KOPT-K1 (cell line): ENCODE data around the gene SMIM32.

ENCODE experiments used
- H3K27ac ChIP-seq: fragments of 200-600 bp; sonication (generic); 2 replicates; pipeline ENCODE4 v1.5.1; 2016; ENCODE audit warnings: antibody characterized with exemption, mild to moderate bottlenecking, low read depth, low read length; ENCODE audit not compliant: poor library complexity, severe bottlenecking
- H3K36me3 ChIP-seq: fragments of 200-600 bp; sonication (generic); 2 replicates; pipeline ENCODE4 v1.5.1; 2017; ENCODE audit warnings: antibody characterized with exemption, mild to moderate bottlenecking, low read length, moderate library complexity; ENCODE audit not compliant: insufficient read depth
- H3K9me3 ChIP-seq: fragments of 200-600 bp; sonication (generic); 2 replicates; pipeline ENCODE4 v1.5.1; 2017; ENCODE audit warnings: antibody characterized with exemption, low read length, mild to moderate bottlenecking; ENCODE audit not compliant: insufficient read depth, poor library complexity, severe bottlenecking

Gene SMIM32

DNA sequence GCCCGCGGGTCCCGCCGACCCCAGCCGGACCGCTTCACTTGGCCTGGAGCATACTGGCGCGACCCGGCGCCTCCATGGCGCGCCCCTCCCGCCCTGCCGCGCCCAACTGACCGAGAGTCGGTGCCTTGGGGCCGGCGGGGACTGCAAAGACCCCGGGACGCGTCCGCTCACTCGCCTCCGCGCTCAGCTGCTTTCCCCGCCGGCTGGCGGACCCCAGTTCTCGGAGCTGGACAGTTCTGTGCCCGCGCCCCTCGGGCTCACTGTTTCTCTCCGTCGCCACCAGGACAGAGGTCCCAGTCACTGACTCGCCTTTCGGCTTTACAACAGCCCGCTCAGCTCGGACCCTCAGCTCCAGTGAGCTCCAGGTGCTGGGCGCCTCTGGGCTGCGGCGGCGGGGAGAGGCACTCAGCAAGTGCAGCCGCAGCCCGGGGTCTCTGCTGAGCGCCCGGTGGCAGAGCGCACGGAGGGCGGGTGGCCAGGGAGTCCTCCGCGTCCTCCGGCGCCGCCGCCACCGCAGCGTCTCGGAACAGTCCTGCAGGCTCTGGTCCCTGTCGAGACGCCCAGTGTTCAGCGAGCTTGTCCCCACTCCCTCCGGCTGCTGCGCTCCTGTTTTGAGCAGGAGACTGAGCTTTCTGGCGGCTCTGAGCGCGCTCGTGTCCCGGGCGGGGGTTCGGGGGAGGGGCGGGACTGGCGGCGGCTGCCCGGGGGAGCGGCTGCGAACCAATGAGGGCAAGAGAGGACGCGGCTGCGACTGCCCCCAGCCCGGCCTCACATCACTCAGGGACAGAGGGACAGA is at the start of gene SMIM32:
TSS of gene SMIM32 (minus strand) at position 637 of the 796 bp plus-strand sequence. CDS start 638 bp downstream, outside the sequence.
- Histone ChIP-seq H3K36me3 (no peaks in the 10 kb centered on the region), H3K9me3 (no peaks in the 10 kb centered on the region), H3K27ac (no peak within 1 kb of the TSS)

DNA sequence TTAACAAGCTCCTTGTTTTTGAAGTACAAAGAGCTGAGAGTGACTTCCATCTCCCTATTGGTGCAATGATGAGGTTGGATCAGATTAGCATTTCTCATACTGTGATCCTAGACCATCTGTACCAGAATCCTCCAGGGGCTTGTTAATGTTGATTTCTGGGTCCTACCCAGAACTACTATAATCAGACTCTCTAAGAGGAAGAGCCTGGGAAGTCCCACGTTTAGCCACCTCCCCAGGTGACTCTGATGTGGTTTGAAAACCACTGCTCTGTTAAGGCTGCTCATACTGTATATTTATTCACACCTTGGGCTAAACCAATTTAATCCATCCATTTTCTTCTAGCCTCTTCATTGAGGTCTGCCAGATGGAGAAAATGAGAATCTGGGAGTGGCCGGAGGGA is 49.6 kb upstream of the SMIM32 start:
- H3K27ac ChIP-seq: no peak overlapping the region
- no peaks in the 10 kb centered on the region for H3K9me3 ChIP-seq
- no peaks in the 10 kb centered on the region for H3K36me3 ChIP-seq

DNA sequence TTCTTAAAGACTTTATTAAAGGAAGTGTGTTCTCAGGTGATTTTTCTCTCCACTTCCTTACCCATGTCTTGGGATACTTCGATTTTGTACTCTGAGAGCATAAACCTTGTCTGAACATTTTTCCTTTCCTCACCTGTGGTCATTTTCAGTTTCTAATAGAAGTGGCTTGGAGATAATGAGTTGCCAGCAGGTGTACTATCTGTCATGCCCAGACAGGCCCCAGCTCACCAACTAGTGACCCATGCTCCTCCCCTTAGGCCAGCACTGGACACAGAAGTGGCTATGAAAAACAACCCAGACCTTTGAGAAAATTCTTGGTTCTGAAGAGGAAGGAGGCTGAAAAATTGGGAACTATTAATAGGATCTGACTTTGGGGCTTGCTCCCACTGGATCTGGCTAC is 49.2 kb upstream of the SMIM32 start:
- no peaks in the 10 kb centered on the region for H3K9me3 ChIP-seq
- H3K27ac ChIP-seq: no peak overlapping the region
- H3K36me3 ChIP-seq: no peaks in the 10 kb centered on the region

DNA sequence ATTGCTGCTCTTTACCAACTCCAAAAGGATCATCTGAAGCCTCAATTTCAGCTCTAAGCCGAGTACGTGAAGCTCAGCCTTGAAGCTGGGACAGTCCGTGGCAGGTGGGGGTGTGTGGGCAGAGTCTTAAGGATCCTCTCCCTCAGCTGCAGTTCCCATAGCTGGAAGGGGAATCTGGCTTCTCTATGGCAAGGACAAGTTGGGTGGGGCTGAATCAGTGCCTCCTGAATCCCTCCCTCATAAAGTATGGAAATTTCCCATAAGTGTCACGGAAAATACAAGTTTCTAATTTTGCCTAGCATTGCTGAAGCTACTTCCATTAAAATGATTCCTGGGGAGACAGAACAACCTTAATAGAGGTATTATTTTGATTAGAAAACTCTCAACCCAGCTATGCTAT is 47.9 kb upstream of the SMIM32 start:
- H3K36me3 ChIP-seq: no peaks in the 10 kb centered on the region

DNA sequence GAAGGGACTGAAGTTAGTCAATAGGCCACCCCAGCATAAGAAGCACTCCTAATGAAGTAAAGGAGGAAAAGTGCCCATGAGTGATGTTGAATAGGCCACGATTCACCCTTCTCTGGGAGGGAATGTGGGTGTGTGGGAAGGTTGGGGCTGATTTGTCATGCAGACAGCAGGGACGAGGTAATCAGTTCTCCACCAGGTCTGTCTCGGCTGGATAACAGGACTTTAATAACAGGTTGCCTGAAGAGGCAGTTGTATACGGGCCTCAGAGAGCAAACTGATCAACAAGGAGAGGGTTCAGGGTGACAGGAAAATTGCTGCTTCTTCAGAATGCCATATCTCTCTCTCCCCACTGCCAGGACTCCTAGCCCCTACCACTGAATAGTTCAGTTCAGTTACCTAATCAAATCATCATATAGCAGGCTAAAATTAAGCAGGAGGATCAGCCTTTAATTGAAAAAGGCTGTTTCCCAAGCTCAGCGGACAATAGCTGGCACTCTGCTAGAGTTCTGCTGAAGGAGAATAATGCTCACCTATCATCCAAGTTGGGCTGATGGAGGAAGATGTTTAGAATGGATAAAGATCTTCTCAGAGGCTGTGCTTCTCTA is 43.6 kb upstream of the SMIM32 start:
- Histone ChIP-seq H3K9me3 (no peaks in the 10 kb centered on the region), H3K27ac (no peak overlapping the region), H3K36me3 (no peaks in the 10 kb centered on the region)

More for the DNA sequence above, 47.9 kb upstream of the SMIM32 start:
- no peak overlapping the region for H3K27ac ChIP-seq
- H3K9me3 ChIP-seq: no peaks in the 10 kb centered on the region

DNA sequence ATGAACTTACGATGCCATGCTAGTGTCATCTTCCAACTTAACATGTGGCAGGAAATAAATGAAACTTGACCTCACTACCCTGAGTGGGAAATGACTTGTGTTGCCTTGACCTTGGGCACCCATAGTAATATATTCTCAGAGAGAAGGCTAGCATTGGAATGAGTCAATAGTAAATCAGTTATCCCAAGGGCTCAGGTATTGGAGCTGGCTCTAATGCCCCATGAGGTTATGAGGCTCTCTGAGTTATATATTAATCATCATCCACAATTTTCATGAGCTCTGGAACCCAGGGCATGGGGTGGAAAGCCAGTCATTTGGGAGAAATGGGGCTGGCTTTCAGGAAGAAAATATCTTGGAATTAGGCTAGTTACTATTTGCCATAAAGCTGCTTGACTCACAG is 42.4 kb upstream of the SMIM32 start:
- H3K27ac ChIP-seq: no peak overlapping the region
- H3K9me3 ChIP-seq: no peaks in the 10 kb centered on the region
- H3K36me3 ChIP-seq: no peaks in the 10 kb centered on the region

DNA sequence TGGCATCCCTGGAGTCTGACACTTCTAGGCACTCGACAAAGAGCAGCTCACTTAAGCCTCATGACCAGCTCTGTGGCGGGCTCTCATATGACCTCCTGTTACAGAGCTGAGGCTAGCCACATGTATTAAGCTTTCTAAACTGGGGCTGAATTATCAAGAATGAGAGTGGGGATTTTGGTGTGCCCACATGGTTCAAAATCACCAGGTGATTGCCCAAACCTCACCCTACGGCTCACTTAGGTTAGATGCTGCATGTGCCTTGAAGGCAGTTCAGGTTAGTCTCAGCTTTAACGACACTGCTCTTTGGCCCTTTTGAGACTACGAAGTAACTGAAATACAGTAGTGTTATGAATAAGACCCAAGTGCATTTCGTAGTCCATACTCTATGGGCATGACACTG is 39.4 kb upstream of the SMIM32 start:
- Histone ChIP-seq H3K9me3 (no peaks in the 10 kb centered on the region), H3K36me3 (no peaks in the 10 kb centered on the region), H3K27ac (no peak overlapping the region)

DNA sequence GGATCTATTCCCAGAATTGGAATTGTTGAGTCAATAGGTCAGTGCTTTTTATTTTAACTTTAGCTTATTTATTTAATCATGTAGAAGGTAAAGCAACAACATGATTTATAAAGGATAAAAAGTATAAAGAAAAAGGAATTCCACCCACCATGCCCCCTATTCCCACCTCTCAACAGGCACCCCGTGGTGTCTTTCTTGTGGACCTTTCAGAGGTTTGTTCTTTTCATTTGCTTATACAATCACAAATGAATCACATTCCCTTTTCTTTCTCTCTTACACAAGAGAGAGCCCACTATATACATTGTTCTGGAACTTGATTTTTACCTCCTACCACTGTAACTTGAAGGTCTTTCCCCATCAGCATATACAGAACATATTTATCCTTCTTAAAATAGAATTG is 37.2 kb upstream of the SMIM32 start:
- Histone ChIP-seq H3K36me3 (no peaks in the 10 kb centered on the region), H3K9me3 (no peaks in the 10 kb centered on the region), H3K27ac (no peak overlapping the region)

DNA sequence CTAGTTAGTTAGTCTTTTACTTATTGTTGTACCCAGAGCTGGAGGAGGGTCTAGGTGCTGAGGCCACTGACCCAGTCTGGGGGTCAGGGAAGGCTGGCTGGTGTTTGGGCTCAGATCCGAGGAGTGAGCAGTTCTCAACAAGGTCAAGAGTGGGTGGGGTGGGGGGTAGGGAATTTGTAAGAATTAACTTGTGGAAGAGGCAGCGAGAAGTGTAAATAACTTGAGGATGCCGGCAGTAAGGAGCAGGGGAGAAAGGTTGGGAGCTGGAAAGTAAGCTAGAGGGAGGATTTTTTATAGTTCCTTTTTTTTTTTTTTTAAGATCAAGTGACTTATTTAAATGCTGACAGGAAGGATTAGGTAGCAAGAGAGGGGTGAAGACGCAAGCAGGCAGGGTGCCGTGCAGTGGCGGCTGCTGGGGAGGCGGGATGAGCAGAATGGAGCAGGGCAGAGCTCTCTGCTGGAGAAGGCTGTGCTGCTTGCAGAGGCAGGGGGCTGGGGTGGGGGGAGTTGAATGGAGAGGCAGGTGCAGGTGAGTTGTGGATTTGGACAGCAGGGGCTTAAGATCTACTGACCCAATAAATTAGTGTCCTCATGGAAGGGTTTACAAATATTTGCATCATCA is 35.3 kb upstream of the SMIM32 start:
- Histone ChIP-seq H3K9me3 (no peaks in the 10 kb centered on the region), H3K27ac (no peak overlapping the region), H3K36me3 (no peaks in the 10 kb centered on the region)

DNA sequence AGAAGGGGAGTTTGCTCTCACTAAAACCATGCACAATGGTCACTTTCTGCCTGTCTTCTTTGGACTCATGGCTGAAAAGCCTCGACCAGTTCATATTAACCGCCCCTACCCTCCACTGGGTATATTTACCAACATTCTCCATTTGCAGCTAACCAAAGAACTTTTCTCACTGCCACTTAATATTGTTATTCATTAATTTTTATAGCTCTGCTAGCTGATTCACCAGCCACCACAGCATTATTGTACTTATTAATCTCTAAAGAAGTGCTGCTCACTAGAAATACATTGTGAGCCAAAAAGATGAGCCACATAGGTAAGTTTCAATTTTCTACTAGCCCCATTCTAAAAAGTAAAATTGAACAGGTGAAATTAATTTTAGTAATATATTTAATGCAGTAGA is 33.4 kb upstream of the SMIM32 start:
- H3K9me3 ChIP-seq: no peaks in the 10 kb centered on the region
- H3K36me3 ChIP-seq: no peaks in the 10 kb centered on the region
- H3K27ac ChIP-seq: no peak overlapping the region

DNA sequence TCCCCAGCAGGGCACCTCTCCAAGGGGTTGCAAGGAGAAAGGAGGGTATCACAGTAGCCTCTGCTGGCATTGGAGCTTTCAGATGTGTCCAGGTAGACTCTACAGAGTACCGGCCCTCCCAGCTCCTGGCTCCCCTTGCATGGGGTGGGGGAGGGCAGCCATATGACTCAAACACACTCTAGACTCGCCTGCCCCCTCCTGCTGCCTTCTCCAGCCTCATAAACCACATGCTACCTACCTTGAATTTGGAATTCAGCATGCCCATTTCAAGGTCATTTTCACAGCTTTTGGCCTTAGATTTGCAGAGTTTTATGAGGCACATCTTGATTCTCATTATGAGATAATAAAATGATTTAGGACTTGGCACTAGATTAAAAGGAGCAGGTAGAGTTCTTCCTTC is 32.8 kb upstream of the SMIM32 start:
- Histone ChIP-seq H3K27ac (no peak overlapping the region), H3K36me3 (no peaks in the 10 kb centered on the region), H3K9me3 (no peaks in the 10 kb centered on the region)

DNA sequence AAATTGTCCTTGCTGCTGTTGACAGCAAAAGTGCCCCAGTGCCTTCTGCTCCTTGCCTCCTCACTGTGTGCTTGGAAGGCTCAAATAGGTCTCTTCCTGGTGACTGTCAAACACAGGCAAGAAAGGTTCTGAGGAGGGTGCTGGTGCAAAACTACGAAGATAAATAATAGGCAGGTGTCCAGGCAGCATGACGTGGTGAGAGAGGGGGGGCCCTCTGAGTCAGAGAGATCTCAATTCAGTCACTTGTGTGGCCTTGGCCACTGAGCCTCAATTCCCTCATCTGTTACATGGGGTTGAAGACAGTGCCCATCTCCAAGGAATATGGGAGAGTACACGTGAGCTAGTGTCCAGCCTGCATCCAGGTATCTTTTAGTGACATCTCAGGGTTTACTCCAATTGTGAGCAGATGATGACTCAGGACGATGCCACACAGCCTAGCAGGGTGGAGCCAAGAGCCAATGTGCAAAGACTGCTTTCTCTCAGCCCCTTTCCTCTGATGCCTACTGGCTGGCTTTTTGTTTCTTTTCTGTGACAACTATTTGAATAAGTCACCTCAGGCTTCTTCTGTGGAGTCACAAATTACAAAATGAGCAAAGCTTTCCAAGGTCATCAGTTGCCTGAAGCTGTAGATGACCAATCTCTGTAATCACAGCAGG is 29.7 kb upstream of the SMIM32 start:
- Histone ChIP-seq H3K27ac (no peak overlapping the region), H3K9me3 (no peaks in the 10 kb centered on the region)

DNA sequence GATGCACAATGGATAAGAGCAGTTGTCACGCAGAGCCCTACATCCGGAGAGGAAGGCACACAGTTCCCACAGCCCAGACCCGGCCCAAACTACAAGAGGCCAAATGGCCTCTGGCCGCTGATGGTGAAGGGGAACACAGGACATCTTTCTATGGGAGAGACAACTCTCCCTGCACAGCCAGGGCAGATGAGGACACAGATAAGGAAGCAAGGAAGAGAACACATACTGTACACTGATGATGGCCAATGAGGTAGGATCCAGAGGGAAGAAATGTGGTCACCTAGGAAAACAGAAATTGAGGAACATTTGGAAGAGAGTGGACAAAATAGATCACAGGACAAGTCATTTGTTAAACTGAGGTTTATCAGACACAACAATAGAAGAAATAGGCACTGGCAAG is 28.4 kb upstream of the SMIM32 start:
- no peak overlapping the region for H3K27ac ChIP-seq
- H3K36me3 ChIP-seq: no peaks in the 10 kb centered on the region
- H3K9me3 ChIP-seq: no peaks in the 10 kb centered on the region

More for the DNA sequence above, 29.7 kb upstream of the SMIM32 start:
- H3K36me3 ChIP-seq: no peaks in the 10 kb centered on the region

DNA sequence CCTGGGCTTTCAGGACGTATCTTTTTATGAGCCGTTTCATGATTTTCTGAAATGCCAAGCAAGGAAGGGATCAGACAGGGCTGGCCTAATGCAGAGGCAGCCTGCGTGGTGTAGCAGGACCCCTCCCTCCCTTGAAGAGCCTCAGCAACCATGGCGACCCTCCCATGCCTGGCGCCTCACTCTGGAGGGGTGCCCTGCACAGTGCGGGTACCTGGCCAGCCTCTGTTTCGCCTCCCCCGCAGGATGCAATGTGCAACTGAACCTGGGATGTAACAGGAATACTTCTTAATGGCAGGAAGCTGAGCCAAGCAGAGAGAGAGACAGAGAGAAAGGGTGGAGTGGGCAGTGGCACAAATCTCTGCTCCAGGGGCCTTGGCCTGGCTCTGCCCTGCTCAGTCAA is 23.3 kb upstream of the SMIM32 start:
- H3K27ac ChIP-seq: no peak overlapping the region
- no peaks in the 10 kb centered on the region for H3K9me3 ChIP-seq
- no peaks in the 10 kb centered on the region for H3K36me3 ChIP-seq

DNA sequence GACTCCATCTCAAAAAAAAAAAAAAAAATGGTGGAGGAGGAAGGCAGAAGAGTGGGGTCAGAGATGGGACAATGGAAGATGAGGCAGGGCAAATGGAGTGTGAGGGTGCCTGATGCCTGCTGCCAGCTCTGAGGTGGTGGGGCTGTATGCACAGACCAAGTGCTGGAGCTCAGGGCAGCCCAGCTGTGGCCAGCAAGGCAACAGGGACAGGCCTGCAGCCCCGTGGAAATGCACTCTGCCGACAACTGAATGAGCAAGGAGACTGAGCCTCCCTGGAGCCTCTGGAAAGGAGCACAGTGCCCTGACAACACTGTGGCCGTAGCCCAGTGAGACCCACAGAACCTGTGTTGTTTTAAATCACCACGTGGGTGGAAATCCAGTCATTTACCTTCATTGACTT is 22.9 kb upstream of the SMIM32 start:
- H3K9me3 ChIP-seq: no peaks in the 10 kb centered on the region
- H3K27ac ChIP-seq: no peak overlapping the region

More for the DNA sequence above, 22.9 kb upstream of the SMIM32 start:
- no peaks in the 10 kb centered on the region for H3K36me3 ChIP-seq
